Measurements from ENCODE around the gene KRT6A. TPM values are rescaled to one million over a fixed set of nuclear protein-coding genes. Genes with fewer than 3 reads are reported as not detected.
"Not testable (repeated sequence)": the region's sequence is repeated elsewhere in the genome, so short reads cannot be mapped to it uniquely, and the experiment has no call there.

KRT6A gene
- total RNA-seq, 2 experiments from 2014 or later, result not detected

DNA sequence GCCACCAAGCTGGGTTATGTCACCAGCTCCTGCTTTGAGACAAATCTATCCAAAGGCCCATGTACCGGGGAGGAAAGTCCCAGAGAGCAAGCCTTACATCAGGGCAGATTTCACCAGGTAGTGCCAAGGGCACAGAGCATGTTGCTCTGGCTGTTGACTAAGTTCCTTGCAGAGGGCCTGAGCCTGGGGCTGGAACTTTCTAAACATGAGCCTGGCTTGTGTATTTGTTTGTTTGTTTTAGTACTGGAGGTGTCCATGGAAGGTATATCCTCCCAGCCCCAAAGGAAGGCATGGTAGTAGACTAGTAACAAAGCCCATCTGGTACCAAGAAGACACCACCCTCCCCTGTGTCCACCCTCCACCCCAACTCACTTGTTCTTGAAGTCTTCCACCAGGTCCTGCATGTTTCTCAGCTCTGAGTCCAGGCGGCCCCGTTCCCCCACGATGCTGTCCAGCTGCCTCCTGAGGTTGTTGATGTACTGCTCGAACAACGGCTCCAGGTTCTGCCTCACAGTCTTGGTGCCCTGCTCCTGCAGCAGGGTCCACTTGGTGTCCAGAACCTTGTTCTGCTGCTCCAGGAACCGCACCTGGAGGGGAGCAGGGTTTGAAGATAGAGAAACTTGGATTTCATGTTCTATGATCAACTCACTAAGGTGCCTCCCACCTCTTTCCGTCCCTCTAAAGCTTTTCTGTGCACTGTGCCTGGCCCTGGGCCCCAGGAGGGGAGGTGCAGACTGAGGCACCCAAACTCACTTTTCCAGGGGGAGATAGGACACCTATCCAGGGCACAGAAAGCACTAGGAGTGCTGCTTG is 25.7 kb upstream of the KRT6A start:
- Mint-ChIP-seq H3K4me3 (no peak overlapping the region), H3K27me3 (peaks cover 4% of the 10 kb centered on the region), H3K9me3 (no peaks in the 10 kb centered on the region), H3K27ac (no peak overlapping the region), H3K36me3 (no peaks in the 10 kb centered on the region), H3K4me1 (no peaks in the 10 kb centered on the region)
- no peak for DNase-seq

DNA sequence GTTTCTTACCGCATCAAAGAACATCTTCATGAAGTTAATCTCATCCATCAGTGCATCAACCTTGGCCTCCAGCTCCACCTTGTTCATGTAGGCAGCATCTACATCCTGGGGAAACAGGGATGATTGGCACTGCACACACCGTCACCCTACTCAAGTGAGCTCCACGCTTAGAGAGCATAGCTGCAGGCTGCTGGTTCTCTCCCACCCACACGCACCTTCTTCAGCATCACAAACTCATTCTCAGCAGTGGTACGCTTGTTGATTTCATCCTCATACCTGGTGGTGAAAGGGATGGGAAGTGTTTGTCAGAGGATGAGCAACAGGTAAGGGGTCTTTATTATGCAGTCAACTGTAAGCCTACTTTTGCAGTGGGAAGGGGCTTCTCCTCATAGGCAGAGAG is 24.8 kb upstream of the KRT6A start:
- DNase-seq, result no peak
- H3K4me3 Mint-ChIP-seq, result no peak overlapping the region
- H3K27me3 Mint-ChIP-seq, result peaks cover 1% of the 10 kb centered on the region
- no peaks in the 10 kb centered on the region for H3K4me1 Mint-ChIP-seq
- H3K27ac Mint-ChIP-seq, result no peak overlapping the region
- no peaks in the 10 kb centered on the region for H3K9me3 Mint-ChIP-seq
- H3K36me3 Mint-ChIP-seq, result no peaks in the 10 kb centered on the region

DNA sequence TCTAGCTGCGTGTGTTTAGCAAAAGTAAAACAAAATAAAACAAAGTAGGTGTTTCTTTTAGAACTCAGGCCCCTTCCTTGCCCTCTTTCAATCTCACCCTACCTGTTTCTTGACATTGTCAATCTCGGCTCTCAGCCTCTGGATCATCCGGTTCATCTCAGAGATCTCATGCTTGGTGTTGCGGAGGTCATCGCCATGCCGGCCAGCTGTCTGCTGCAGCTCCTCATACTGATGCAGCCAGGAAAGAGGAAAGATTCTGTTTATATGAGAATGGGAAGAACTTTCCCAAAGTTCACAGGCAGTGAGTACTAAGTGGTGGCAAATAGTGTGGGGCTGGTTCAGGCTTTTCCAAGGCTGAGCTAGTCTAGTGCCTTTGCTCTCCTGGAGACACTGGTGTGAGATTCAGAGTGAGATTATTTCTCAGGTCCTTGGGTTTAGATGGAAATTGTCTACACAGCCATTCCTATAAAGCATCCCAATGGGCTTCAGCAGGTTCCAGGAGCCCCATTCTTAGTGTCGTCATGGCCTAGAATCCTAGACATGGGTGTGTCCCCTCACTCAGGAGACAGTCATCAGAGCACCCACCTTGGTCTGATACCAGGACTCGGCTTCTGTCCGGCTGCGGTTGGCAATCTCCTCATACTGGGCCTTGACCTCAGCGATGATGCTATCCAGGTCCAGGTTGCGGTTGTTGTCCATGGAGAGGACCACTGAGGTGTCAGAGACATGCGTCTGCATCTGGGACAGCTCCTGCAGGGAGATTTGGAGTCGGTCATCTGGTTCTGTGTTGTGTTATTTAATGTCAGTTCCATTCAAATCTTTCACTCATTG is 24.2 kb upstream of the KRT6A start:
- Mint-ChIP-seq H3K27ac (no peak overlapping the region), H3K27me3 (peaks cover 6% of the 10 kb centered on the region), H3K4me1 (no peaks in the 10 kb centered on the region), H3K4me3 (no peak overlapping the region), H3K9me3 (no peaks in the 10 kb centered on the region), H3K36me3 (no peaks in the 10 kb centered on the region)
- DNase-seq, result no peak

DNA sequence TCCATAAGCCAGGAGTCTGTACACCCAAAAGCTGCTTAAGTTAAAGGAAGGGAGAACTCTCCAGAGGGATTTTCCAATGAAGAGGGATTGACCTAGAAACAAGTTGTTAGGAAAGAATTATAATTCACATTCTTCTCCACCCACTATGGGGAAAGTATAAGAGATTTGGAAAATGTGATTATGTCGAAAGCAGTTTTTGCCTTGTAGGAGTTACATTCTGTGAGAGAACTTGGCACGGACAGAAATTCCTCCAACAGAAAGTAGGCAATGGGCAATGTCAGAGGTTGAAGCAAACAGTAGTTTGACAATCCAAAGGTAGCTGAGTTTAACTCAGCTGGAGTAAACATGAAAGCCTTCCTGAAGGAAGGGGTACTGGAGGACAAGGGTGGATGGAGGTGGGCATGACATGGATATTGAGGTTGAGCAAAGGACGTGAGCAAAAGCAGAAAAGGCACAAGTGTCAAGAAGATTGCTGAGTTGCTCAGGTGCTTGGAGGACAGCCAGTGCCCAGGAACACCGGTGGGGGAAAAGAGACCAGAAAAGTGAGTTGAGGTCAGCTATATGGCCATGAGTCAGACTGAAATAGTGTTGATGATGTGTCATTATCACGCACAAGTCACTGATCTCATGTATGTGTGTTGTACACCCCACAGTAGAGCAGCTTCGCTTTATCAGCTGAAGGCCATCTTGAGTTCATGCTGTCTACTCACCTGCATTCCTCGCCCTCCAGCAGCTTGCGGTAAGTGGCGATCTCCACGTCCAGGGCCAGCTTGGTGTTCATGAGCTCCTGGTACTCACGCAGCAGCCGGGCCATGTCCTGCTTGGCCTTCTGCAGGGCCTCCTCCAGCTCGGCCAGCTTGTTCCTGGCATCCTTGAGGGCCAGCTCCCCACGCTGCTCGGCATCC is 23.1 kb upstream of the KRT6A start:
- H3K36me3 Mint-ChIP-seq, result no peaks in the 10 kb centered on the region
- DNase-seq, result no peak
- H3K27me3 Mint-ChIP-seq, result peaks cover 8% of the 10 kb centered on the region
- no peak overlapping the region for H3K27ac Mint-ChIP-seq
- H3K4me3 Mint-ChIP-seq, result no peak overlapping the region
- peaks cover 5% of the 10 kb centered on the region for H3K9me3 Mint-ChIP-seq
- no peaks in the 10 kb centered on the region for H3K4me1 Mint-ChIP-seq

DNA sequence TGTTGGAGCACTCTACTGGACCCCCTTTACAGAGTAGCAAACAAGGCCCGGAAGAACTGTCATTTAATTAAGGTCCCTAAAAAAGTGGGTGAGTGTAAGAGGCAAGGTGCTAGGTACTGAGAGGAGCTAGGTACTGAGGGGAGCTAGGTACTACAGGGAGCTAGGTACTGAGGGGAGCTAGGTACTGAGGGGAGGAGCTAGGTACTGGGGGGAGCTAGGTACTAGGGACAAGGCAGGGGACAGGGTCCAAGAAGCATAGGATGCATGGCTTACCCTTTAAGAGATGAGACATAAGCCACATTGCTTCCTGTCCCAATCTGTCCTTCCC is 22.2 kb upstream of the KRT6A start:
- no peak overlapping the region for H3K4me3 Mint-ChIP-seq
- peaks cover 10% of the 10 kb centered on the region for H3K27me3 Mint-ChIP-seq
- no peak for DNase-seq
- H3K4me1 Mint-ChIP-seq, result no peaks in the 10 kb centered on the region
- peaks cover 6% of the 10 kb centered on the region for H3K9me3 Mint-ChIP-seq
- H3K27ac Mint-ChIP-seq, result no peak overlapping the region
- no peaks in the 10 kb centered on the region for H3K36me3 Mint-ChIP-seq

DNA sequence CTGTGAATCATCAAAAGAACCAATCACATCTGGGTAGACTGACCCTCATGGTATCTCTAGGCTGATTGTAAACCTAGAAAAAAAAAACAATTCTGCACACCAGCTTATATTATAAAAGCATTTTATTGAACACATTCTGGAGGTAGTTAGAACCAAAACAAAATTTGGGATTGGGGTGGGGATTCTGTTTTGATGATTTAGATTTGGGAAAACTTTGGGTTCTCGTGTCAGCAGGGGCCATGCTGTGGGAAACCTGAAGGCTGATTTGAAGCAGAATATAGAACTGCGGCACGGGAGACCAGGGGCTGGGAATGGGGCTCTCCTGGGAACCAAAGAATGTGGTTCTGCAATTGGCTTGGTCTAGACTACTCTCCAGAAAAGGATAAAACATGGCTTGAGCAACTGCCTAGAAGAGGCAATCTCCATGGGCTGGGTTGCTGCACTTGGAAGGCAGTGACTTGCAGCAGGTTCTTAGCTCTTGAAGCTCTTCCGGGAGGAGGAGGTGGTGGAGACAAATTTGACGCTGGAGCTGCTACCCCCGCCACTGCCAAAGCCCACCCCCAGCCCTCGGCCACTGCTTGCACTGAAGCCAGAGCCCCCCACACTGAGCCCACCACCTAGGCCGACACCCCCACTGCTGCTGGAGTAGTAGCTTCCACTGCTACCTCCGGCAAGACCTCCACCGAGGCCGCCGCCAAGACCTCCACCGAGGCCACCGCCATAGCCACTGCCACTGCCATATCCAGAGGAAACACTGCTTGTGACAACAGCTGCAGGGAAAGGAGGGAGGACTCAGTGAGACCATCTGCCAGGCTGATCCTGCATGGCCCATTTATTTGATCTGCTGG is 21.6 kb upstream of the KRT6A start:
- no peak overlapping the region for H3K4me3 Mint-ChIP-seq
- no peak overlapping the region for H3K27ac Mint-ChIP-seq
- H3K4me1 Mint-ChIP-seq, result no peaks in the 10 kb centered on the region
- no peak for DNase-seq
- H3K9me3 Mint-ChIP-seq, result peaks cover 7% of the 10 kb centered on the region
- H3K27me3 Mint-ChIP-seq, result peaks cover 15% of the 10 kb centered on the region
- no peaks in the 10 kb centered on the region for H3K36me3 Mint-ChIP-seq

DNA sequence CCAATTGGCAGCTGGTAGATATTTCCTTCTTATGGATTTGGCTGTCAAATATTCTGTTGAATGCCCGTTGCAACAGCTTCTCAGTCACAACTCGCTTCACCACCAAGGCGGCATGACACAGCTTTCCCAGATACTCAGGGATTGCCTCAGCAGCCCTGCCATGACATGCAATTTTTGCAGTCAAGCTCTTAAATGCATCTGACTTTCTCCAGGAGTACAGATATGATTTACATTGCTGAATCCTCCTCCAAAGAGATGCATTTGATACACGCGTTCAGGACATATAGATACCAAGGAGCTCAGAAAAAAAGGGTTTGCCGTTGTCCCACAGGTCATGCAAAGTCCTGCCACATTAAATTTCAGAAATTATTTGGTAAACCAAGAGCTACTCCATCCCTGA is 20.7 kb upstream of the KRT6A start:
- Mint-ChIP-seq H3K9me3 (peaks cover 7% of the 10 kb centered on the region), H3K4me1 (no peaks in the 10 kb centered on the region), H3K27ac (no peak overlapping the region), H3K36me3 (no peaks in the 10 kb centered on the region), H3K27me3 (peaks cover 21% of the 10 kb centered on the region), H3K4me3 (no peak overlapping the region)
- DNase-seq, result no peak

DNA sequence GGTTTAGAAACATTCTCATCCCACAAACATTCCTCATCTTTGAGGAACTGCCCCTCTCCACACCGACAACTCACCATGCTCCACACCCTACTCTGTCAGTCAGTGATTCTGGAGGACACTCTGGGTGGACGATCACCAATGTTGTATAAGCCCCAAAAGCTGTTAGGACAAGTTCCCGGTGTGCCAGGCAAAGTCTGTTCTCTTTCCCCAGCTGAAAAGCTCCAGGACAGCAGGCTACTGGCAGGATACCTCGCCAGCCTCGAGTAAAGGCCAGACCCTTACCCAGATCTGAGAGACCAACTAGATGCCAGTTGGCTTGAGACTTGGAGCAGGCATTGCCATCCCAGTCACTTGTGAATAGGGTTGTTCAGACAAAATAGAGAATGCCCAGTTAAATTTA is 15.2 kb upstream of the KRT6A start:
- no peak for DNase-seq
- Mint-ChIP-seq H3K4me1 (no peaks in the 10 kb centered on the region), H3K36me3 (no peaks in the 10 kb centered on the region), H3K4me3 (no peak overlapping the region), H3K27ac (no peak overlapping the region), H3K9me3 (peaks cover 7% of the 10 kb centered on the region), H3K27me3 (peaks cover 51% of the 10 kb centered on the region)

DNA sequence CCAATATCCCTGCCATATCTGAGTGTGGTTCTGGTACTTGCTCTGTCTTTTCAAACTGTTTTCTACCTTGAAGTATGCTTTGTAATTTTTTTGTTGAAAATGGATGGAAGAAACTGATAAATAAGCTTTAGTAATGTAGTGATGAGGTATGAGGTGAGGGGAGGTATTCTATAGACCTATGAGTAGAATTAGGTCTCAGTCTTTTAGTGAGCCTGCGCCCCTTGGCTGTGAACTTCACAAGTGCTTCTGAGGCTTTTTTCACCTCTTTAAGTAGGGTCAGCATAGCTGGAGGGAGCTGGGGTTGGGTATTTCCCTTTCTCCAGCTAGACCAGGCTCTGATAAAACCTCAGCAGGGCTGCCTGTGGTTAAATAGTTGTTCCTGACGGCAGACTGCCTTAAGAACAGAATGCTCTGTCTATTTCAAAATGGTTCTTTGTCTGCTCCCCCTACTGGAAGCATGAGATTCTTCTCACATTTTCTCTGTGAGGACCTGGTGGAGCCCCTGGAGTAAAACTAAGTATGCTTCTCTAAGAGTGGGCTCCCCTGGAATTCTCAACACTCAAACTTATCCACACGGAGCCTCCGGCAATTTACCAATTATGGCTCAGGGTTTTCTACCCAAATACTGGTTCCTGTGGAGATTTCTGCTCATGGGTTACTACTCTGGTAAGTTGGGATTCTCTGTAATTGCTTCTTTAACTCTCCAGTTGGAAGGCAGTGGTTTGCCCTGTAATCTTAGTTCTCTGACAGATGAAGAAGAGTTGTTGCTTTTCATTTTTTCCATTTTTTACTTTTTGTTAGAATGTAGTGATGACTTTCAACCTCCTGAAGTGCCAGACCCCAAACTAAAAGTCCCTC is 14.0 kb upstream of the KRT6A start:
- Mint-ChIP-seq H3K36me3 (no peaks in the 10 kb centered on the region), H3K27me3 (peaks cover 44% of the 10 kb centered on the region), H3K9me3 (peaks cover 7% of the 10 kb centered on the region), H3K4me3 (no peak overlapping the region), H3K4me1 (no peaks in the 10 kb centered on the region), H3K27ac (no peak overlapping the region)
- no peak for DNase-seq

DNA sequence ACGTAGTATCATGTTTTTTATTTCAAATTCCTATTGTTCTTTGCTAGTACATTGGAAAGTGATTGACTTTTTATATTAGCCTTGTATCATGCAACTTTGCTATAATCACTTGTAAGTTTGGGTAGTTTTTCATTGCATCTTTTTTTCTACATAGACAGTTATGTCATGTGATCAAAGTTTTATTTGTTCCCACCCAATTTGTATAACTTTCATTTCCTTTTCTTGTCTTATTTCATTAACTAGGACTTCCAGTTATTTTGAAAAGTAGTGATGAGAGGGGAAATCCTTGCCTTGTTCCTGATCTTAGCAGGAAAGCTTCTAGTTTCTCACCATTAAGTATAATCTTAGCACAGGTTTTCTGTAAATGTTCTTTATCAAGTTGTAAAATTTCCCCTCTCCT is 9.8 kb upstream of the KRT6A start:
- Mint-ChIP-seq H3K27me3 (peaks cover 30% of the 10 kb centered on the region), H3K4me1 (no peaks in the 10 kb centered on the region), H3K27ac (no peak overlapping the region), H3K36me3 (no peaks in the 10 kb centered on the region), H3K4me3 (no peak overlapping the region), H3K9me3 (no peaks in the 10 kb centered on the region)
- DNase-seq, result no peak

DNA sequence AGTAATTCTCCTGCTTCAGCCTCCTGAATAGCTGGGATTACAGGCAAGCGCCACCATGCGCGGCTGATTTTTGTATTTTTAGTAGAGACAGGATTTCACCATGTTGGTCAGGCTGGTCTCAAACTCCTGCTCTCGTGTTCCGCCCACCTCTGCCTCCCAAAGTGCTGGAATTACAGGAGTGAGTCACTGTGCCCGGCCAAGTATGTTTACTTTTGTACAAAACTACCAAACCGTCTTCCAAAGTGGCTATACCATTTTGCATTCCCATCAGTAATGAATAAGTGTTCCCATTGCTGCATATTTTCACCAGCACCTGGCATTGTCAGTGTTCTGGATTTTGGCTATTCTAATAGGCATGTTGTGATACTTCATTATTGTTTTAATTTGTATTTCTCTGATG is 8.4 kb upstream of the KRT6A start:
- H3K27ac Mint-ChIP-seq, result no peak overlapping the region
- H3K36me3 Mint-ChIP-seq, result no peaks in the 10 kb centered on the region
- H3K9me3 Mint-ChIP-seq, result no peaks in the 10 kb centered on the region
- H3K27me3 Mint-ChIP-seq, result peaks cover 18% of the 10 kb centered on the region
- no peak for DNase-seq
- H3K4me1 Mint-ChIP-seq, result no peaks in the 10 kb centered on the region
- H3K4me3 Mint-ChIP-seq, result no peak overlapping the region

DNA sequence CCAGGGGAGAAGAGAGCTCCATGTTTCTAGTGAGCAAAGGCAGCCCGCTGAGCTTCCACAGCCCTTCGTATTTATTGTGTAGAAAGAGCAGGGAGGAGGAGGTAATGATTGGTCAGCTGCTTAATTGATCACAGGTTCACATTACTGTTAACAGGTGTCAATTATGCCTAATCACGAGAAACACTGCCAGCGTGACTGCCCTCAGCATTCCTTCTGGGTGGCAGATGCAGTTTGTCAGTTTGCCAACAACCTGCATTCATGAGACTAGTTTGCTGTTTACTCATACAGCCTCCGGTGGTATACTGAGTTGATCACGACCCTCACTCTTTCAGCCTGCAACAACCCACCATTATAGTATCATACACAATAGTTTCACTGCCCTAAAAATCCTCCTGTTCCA is 7.5 kb upstream of the KRT6A start:
- H3K36me3 Mint-ChIP-seq, DNase-seq, H3K4me1 Mint-ChIP-seq, H3K9me3 Mint-ChIP-seq, H3K27ac Mint-ChIP-seq, H3K27me3 Mint-ChIP-seq, H3K4me3 Mint-ChIP-seq: not testable (repeated sequence)

DNA sequence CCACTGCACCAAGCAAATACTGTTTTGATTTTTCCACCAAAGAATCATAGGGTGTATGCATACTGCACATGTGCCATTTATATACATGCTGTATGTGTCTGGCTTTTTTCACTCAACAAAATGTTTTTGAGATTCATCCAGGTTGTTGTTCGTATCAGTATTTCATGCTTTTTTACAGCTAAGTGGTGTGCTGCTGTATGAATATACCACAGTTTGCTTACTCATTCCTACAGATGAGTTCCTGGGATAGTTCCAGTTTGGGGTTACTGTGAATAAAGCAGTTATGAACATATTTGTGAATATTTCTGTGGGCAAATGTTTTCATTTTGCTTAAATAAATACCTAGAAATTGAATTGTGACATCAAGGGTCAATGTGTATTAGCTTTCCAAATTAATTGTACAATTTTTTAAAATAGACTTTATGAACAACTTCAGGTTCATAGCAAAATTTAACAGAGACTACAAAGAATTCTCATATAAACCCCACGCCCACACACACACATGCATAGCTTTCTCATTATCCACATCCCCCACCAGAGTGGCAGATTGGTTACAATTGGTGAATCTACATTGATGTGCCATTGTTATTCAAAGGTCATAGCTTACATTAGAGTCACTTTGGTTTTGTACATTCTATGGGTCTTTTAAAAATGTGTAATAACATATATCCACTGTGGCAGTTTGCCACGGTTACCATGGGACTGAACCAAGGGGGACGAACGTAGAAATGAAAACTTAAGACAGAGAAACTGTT is 6.9 kb upstream of the KRT6A start:
- Mint-ChIP-seq H3K4me1 (no peaks in the 10 kb centered on the region), H3K27ac (no peak overlapping the region), H3K36me3 (no peaks in the 10 kb centered on the region), H3K9me3 (no peaks in the 10 kb centered on the region), H3K4me3 (no peak overlapping the region), H3K27me3 (peaks cover 3% of the 10 kb centered on the region)
- no peak for DNase-seq

Measured in activated naive CD8-positive, alpha-beta T cell treated with anti-CD3 and anti-CD28 coated beads for 36 hours (primary cell).